HG02973 (cell line): ENCODE measurements around the gene SORCS2.

Experiments
- ATAC-seq: cut with Tn5 transposase; IDR thresholded peaks from one replicate; pipeline ENCODE4 v1.9.1; 2021; ENCODE audit warnings: moderate library complexity; ENCODE audit not compliant: unreplicated experiment

SORCS2 gene

DNA sequence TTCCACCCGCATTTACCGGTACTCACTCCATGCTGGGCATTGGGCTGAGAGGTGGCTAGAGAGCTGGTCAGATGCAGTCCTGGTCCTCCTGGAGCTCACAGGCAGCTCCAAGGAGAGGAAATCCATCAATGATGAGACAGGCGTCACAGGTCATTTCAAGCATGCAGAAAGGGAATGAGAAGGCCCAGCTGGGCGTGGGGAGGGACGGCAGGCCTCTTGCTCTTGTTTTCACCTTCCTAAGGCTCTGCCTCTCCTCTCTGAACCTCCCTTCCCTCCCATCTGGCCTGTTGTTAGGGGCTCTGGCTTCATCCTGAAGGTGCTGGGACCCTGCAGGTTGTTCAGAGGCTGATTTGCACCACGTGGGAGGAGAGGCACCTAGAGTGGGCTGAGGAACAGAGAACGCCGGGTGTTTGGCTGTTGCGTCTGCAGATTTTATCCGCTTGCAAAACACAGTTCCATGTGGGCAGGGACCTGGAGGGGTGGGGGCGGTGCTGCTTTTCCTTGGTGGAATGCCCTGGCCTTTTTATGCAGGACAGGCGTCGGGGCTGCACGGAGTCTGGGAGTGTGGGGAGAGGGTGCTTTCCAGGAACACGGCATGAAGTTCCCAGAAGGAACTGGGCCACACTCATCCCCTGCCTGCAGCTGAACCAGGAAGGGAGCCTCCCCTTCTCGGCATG, 323.9 kb downstream of the SORCS2 start:
- no peak for ATAC-seq

GRCh38 chr4:7516773-7517144, 324.4 kb downstream of the SORCS2 start:
- no peak for ATAC-seq

DNA sequence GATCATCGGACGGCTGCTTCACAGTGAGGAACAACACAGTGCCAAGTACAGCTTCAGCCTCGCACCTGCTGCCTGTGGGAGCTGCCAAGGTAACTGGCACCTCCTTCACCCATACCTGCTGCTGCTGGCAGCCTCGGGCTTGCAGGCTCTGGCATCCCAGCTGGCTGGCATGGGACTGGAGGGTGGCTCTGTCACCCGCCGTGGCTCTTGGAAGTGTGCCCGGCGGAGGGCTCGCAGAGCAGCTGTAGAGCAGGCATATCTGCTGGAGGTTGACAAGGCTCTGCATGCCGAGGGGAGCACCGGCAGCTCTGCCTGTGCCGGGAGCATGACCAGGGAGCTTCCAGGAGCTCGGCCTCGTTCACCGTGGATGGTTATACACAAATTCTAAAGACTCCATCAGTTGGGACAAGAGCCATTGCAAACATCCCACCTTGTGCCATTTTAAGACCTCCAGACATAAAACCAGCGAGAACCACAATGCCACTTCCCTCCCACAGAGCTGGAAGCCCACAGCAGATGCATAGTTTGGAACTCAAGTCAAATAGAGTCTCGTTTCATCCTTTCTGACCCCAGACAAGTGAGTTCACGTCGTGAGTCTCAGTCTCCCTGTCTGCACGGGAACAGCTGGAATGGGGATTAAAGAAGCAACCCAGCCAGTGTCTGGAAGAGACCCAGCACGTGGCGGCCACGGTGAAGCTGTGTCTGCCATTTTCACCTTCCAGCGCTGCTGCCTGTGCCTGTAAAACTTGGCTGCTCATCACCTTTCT, 326.7 kb downstream of the SORCS2 start:
- ATAC-seq: no peak

GRCh38 chr4:7519638-7520376, 327.5 kb downstream of the SORCS2 start:
- no peak for ATAC-seq

DNA sequence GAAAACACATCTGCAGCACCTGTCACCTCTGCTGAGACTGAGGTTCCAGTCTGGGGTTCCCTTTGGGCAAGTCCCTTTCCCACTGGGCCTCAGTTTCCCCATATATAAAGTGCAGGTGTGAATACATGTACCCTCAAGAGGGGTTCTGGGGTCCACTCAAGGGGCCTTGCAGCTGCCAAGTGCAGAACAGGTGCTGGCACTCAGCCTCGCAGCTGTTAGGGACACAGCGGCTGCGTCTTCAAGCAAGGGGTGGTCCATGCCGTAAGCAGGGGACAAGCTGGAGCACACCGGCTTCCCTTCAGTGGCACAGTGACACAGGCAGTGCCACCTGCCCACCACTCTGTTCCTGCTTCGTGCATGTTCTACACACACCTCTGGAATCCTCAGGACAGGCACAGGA, 329.3 kb downstream of the SORCS2 start:
- no peak for ATAC-seq

GRCh38 chr4:7522452-7523220, 330.3 kb downstream of the SORCS2 start:
- ATAC-seq: no peak

GRCh38 chr4:7523526-7523925, 331.2 kb downstream of the SORCS2 start:
- ATAC-seq: no peak

DNA sequence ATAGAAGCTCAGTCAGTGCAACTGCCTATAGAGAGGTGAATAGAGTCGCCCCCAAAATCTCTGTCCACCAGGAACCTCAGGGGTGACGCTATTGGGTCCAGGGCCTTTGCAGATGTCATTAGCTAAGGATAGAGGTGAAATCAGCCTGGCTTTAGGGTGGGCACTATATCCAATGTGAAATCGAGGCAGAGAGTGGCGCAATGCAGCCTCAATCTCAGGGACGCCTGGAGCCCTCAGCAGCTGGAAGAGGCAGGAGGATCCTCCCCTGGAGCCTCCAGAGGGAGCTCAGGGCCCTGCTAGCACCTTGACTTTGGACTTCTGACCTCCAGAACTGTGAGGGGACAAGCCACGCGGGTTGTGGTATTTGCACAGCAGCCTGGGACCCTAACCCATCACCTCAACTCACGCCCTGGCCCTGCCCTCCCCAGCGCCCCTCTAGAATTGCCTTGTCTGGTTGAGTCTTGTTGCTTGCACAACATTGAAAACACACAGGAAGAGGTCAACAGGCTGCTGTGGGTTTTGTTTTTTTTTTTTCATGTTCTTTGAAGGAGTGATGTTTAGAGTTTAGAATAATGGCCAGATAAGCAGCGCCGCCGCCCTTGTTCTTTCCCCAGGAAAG, 331.8 kb downstream of the SORCS2 start:
- no peak for ATAC-seq

GRCh38 chr4:7524843-7525242, 332.5 kb downstream of the SORCS2 start:
- ATAC-seq: no peak

DNA sequence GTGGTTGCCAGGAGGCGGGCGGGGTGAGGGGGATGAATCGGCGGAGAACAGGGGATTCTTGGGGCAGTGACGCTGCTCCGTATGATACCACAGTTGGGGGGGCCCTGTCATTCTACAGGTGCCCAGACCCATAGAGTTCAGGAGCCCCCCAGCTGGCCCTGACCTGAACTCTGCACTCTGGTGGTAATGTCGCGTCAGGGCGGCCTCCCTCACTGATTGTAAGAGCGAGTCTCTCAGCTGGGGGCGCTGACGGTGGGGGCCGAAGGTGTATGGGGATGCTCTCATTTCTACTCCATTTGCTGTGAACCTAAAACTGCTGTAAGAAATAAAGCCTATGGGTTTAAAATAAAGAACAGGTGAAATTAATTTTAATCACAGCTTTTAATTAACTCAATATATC, 334.2 kb downstream of the SORCS2 start:
- no peak for ATAC-seq

GRCh38 chr4:7526929-7527535, 334.7 kb downstream of the SORCS2 start:
- ATAC-seq: no peak

- ATAC-seq: no peak
Measured at GRCh38 chr4:7529368-7530080, 337.2 kb downstream of the SORCS2 start.

GRCh38 chr4:7530082-7530481, 337.7 kb downstream of the SORCS2 start:
- no peak for ATAC-seq

GRCh38 chr4:7530932-7531639, 338.7 kb downstream of the SORCS2 start:
- ATAC-seq: no peak

GRCh38 chr4:7531640-7531994, 339.3 kb downstream of the SORCS2 start:
- no peak for ATAC-seq

- no peak for ATAC-seq
Measured at GRCh38 chr4:7532043-7532442, 339.7 kb downstream of the SORCS2 start.

GRCh38 chr4:7533267-7533666, 340.9 kb downstream of the SORCS2 start:
- no peak for ATAC-seq

- no peak for ATAC-seq
Measured at GRCh38 chr4:7535094-7535493, 342.8 kb downstream of the SORCS2 start.

DNA sequence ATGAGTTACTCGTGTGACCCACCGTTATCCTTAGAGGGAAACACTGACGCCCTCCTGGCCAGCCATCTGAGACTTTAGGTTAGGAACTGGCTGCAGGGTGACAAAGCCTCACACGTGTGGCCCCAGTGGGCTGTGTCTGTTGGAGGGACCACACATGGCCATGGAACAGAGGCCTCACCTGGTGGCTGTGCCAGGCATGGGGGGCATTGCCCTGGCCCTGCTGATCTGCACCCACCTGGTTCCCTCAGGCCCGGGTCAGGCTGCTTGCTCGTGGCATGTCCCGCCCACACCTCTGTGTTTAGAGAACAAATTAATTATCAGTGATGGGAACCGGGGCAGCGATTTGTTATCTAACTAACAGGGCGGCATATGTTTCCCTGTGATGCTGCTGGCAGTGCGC, 343.3 kb downstream of the SORCS2 start:
- ATAC-seq: no peak
